HepG2 (cell line): ENCODE results near the gene BICDL2. TPM values are rescaled to one million over a fixed set of nuclear protein-coding genes. Genes with fewer than 3 reads are reported as not detected.
A peak's percentile ranks its signal among the peaks of the same experiment; 100 is the strongest.

Experiments
- ARID4A ChIP-seq: sonication (generic); formaldehyde crosslinking; IDR thresholded peaks from 2 replicates; pipeline ENCODE4 v1.5.0; 2020; ENCODE audit warnings: mild to moderate bottlenecking, missing genetic modification reagents, borderline replicate concordance
- DR1 ChIP-seq: sonication (generic); formaldehyde crosslinking; IDR thresholded peaks from 2 replicates; pipeline ENCODE4 v1.8.0; 2021; ENCODE audit warnings: mild to moderate bottlenecking, missing genetic modification reagents, inconsistent platforms
- GATAD1 ChIP-seq: IDR thresholded peaks from 2 replicates; pipeline ENCODE4 v1.6.1; 2016; ENCODE audit warnings: missing genetic modification reagents, missing compliant biosample characterization
- GMEB1 ChIP-seq: sonication (generic); formaldehyde crosslinking; IDR thresholded peaks from 2 replicates; pipeline ENCODE4 v1.5.1; 2020; ENCODE audit warnings: missing genetic modification reagents, mild to moderate bottlenecking, borderline replicate concordance
- MAFG ChIP-seq: sonication (generic); formaldehyde crosslinking; IDR thresholded peaks from 2 replicates; pipeline ENCODE4 v1.5.1; 2020; ENCODE audit warnings: mild to moderate bottlenecking, missing genetic modification reagents
- PHB2 ChIP-seq: fragments of 450-650 bp; IDR thresholded peaks from 2 replicates; pipeline ENCODE4 v1.6.1; 2018; ENCODE audit not compliant: partially characterized antibody
- PHF8 ChIP-seq: sonication (generic); formaldehyde crosslinking; IDR thresholded peaks from 2 replicates; pipeline ENCODE4 v1.5.0; 2020; ENCODE audit warnings: missing genetic modification reagents
- SP4 ChIP-seq: sonication (generic); formaldehyde crosslinking; IDR thresholded peaks from 2 replicates; pipeline ENCODE4 v1.8.1; 2023; ENCODE audit warnings: mild to moderate bottlenecking, missing genetic modification reagents
- ZFAT ChIP-seq: sonication (generic); formaldehyde crosslinking; conservative IDR thresholded peaks from 2 replicates; pipeline ENCODE4 v1.8.1; 2023; ENCODE audit warnings: missing genetic modification reagents, inconsistent platforms
- ZNF30 ChIP-seq: sonication (generic); formaldehyde crosslinking; IDR thresholded peaks from 2 replicates; pipeline ENCODE4 v1.5.0; 2020; ENCODE audit warnings: mild to moderate bottlenecking, missing genetic modification reagents
- ZNF557 ChIP-seq: sonication (generic); formaldehyde crosslinking; IDR thresholded peaks from 2 replicates; pipeline ENCODE4 v1.4.0; 2020; ENCODE audit warnings: missing genetic modification reagents
- ZNF770 ChIP-seq: sonication (generic); formaldehyde crosslinking; IDR thresholded peaks from 2 replicates; pipeline ENCODE4 v1.5.0; 2020; ENCODE audit warnings: mild to moderate bottlenecking, missing genetic modification reagents
- polyA plus RNA-seq, 8 experiments: library from polyadenylated mRNA; depleted of rRNA in 3 of 8; stranded (reverse) in 7 of 8; unstranded in 1 of 8; fragments of >200 nt; fragmentation: Illumina TruSeq in 4 of 8; extraction: Trizol in 4 of 8; gene quantifications; 2 replicates each; pipeline versions ENCODE4 v1.2.1 to v1.2.3, GENCODE V29; 2011 to 2016; ENCODE audit warnings: low read depth in 4 of 8, missing spikeins in 1 of 8, mixed read lengths in 1 of 8; ENCODE audit not compliant: insufficient read depth in 1 of 8
- total RNA-seq, 5 experiments: library from RNA; depleted of rRNA; stranded (reverse); fragments of >200 nt; fragmentation: Illumina TruSeq; extraction: Trizol; gene quantifications; 2 replicates each; pipeline ENCODE4 v1.2.3, GENCODE V29; 2016; ENCODE audit warnings: low read depth in 1 of 5
- TF ChIP-seq, protein P1 (sequence below): sonication (generic); formaldehyde crosslinking; IDR thresholded peaks from 2 replicates; pipeline ENCODE4 v1.5.0; 2020; ENCODE audit warnings: missing genetic modification reagents

Gene BICDL2
- total and polyA plus RNA-seq, 2 of the 13 experiments (the other 11 are each of a cell fraction or from before 2014, with no cell fraction given), result 0.12 TPM; not detected in 1

DNA sequence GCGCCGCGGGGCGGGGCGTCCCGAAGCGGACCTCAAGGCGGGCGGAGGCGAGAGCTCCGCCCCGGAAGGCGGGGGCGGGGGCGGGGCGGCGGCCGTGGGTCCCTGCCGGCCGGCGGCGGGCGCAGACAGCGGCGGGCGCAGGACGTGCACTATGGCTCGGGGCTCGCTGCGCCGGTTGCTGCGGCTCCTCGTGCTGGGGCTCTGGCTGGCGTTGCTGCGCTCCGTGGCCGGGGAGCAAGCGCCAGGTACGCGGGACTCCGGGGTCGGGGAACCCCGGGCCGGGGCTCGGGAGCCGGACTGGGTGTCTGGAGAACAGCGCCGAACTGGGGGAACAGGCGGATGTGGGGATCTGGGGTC, 16.5 kb downstream of the BICDL2 start, which contains the start of gene TNFRSF12A (continued):
- TF ChIP-seq ZNF770 (CRISPR knock-in tag), result no peak; the same call in 1 of the 2 replicates
- TF ChIP-seq PHB2, result no peak
- no peak for TF ChIP-seq GATAD1
- peak; percentile 55; the same call in 1 of the 2 replicates for TF ChIP-seq SP4
- TF ChIP-seq ZNF30 (CRISPR knock-in tag), result peak; percentile 41; the same call in 1 of the 2 replicates
- peak; percentile 78; the same call in 1 of the 2 replicates for TF ChIP-seq ARID4A (CRISPR knock-in tag)
- TF ChIP-seq DR1 (CRISPR knock-in tag), result peak; percentile 13; the same call in 1 of the 2 replicates
- peak; percentile 54 for TF ChIP-seq PHF8 (CRISPR knock-in tag)
- no peak for TF ChIP-seq MAFG
- TF ChIP-seq, protein P1, sequence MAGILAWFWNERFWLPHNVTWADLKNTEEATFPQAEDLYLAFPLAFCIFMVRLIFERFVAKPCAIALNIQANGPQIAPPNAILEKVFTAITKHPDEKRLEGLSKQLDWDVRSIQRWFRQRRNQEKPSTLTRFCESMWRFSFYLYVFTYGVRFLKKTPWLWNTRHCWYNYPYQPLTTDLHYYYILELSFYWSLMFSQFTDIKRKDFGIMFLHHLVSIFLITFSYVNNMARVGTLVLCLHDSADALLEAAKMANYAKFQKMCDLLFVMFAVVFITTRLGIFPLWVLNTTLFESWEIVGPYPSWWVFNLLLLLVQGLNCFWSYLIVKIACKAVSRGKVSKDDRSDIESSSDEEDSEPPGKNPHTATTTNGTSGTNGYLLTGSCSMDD, result no peak
- no peak for TF ChIP-seq ZFAT
- no peak for TF ChIP-seq ZNF557
- TF ChIP-seq GMEB1 (CRISPR knock-in tag), result no peak
